RKO (cell line): ENCODE measurements around the gene PSMB9.
"Not testable (repeated sequence)": the region's sequence is repeated elsewhere in the genome, so short reads cannot be mapped to it uniquely, and the experiment has no call there.

Experiments
- DNase-seq: peaks from one replicate; pipeline ENCODE4 v3.0.0-alpha.2; 2016; ENCODE audit warnings: low spot score

PSMB9 gene

GRCh38 chr6:32853541-32854375 is at the start of gene PSMB9, which contains the start of gene TAP1:
Gene PSMB9 (plus strand): TSS chr6:32854192. CDS start chr6:32854230, 38 bp downstream.
Gene TAP1 (minus strand): TSS chr6:32853704. CDS start chr6:32853636, 68 bp downstream.
- DNase-seq: peak; percentile 93

- not testable (repeated sequence) for DNase-seq
Observed at GRCh38 chr6:32805404-32805803, 48.6 kb upstream of the PSMB9 start.

GRCh38 chr6:32807020-32807580 is 46.9 kb upstream of the PSMB9 start:
- no peak for DNase-seq

DNA sequence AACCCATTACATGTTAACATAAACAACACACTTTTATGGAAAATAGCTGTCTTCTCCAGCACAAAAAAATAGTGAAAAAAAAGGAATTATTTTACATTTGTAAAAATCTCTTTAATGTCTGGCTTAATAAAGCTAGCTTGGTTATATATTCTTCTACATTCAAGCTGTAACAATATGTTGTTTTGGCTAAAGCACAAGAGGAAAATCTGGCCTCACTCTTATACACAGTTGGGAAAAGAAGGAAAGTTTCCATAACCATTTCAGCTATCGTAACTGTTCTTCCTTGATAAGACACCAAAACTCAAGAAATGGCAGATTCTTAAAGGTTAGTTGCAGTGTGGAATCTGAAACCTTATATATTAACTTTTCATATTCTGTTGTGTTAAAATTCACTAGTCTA is 44.8 kb upstream of the PSMB9 start:
- no peak for DNase-seq

DNA sequence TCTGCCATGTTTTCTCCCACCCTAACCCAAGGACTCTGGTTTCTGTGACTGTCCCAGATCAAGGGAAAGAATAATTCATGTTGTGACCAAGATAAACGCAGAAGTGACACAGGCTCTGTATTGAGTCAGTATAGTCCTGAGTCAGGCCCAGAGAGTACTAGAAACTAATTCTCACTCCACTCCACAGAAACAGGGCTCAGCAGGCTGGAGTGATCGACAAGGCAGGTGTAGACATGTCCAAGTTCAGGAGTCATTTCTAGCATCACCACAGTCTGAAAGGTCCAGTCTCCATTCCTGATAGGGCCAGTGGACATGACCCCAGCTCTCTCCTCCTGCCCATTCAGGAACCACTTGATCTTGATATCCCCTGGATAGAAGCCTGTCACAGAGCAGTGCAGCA is 39.8 kb upstream of the PSMB9 start:
- no peak for DNase-seq

- DNase-seq: no peak
Observed at GRCh38 chr6:32815115-32815514, 38.9 kb upstream of the PSMB9 start.

GRCh38 chr6:32815996-32816395 is 38.0 kb upstream of the PSMB9 start:
- no peak for DNase-seq

DNA sequence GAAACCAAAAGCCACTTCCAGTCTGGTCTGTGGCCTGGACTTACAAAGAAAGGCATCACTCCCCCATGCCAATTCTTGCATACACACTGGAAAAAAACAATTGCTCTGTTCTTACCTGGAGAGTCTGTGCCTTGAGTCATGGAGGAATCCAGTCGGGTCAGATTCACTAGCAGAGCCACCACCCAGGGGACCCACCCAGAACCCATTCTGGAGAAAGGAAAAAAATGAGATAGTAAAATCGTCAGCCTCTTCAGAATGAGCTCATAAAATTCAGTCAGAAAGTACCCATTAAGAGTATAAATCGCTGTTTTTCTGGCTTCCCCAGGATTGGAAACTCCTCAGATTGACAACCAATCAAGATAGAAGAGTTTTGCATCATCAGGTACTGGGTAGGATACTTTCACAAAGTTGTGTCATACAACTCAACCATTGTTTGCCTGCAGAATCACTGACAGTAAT is 37.2 kb upstream of the PSMB9 start, which contains the start of gene HLA-DOB:
Gene HLA-DOB, minus strand, starts transcription at position 257 of the 459 bp plus-strand sequence. Its CDS starts 51 bp downstream, at position 206.
- no peak for DNase-seq

GRCh38 chr6:32818867-32819266 is 35.1 kb upstream of the PSMB9 start:
- no peak for DNase-seq

DNA sequence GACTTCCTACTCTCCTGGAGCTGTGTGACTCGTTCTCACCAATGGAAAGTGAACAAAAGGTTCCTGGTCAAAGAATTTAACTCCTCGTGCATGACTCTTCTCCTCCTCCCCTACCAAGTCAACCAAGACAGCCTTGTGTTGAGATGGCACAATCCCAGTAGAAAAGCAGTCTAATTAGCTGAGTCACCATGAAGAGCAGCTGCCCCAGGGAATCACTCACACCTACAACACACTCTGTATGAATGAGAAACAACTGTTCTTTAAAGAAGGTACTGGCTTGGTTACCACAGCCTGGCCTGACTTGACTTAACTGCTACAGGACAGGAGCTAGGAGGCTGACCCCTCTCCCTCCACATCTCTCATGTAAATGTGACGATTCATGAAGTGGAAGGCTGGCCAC is 34.3 kb upstream of the PSMB9 start:
- DNase-seq: peak; percentile 74

- DNase-seq: peak; percentile 59
Observed at GRCh38 chr6:32825966-32826365, 28.0 kb upstream of the PSMB9 start.

DNA sequence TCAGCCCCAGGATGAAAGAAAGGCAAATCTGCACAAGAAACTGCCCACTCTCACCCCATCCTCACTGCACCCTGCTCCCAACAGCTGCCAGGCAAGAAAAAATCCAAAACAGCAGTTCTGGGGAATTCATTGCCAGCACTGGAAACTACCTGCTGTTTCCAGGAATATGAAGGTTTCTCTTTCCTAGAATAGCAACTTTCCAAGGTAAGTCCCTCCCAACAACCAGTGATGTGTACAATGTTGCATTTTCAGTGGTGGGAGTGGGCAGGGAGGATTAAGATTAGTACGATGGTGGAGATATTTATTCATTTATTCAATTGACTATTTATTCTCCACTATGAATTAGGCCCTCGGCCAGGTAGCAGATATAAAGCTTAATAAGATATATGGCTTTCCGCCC is 27.0 kb upstream of the PSMB9 start:
- DNase-seq: no peak

DNA sequence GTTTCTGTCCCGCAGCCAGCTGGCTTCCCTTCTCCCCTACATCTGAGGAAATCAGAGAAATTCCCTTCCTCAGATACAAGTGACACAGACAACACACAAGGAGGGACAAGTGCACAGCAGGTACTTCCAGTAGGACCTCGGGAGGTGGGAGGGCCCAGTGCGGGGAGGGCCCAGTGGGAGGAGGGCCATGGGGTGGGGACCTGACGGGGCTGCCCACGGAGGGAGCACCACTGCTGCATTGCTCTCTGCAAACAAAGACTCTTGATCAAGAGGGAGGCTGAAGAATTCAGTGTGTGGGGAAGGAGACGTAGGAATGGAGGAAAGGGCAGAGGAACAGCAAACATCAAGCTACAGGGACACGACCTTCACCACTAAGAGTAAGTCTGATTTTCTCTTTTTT is 24.5 kb upstream of the PSMB9 start:
- DNase-seq: no peak

DNA sequence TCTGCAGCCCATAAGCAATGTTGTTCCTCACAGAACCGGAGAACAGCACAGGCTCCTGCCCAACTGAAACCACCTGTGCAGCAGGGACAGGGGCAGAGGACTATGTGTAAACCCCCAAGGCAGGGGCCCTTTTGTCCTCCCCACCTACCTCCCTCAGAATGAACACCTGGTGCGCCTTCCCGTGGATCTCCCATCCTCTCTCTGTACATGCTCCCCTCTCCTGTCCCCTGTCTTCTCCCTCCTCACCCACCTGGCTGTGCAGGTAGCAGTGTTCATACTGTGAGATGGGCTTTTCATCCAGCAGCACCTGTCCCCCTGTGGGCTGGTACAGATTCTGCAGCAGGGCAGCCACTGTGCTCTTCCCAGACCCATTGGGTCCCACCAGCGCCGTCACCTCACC is 24.0 kb upstream of the PSMB9 start:
- DNase-seq: no peak

DNA sequence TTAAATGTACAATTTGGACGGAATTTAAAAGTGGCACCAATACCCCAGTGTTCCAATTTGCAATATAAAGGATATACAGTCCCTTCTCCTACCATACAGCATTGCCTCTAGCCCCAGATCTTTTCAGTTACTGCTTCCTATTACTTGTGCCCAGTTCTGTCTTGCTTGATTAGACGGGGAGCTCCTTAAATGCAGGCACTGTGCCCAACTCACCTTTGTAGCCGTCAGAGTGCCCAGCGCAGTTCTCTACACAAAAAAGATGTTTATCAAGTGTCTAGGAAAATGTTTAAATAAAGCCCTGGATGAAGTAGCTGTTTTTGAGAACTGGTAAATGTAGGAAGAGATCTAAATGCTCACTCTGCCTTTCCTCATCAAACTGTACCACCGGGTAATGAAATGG is 23.1 kb upstream of the PSMB9 start:
- DNase-seq: no peak

DNA sequence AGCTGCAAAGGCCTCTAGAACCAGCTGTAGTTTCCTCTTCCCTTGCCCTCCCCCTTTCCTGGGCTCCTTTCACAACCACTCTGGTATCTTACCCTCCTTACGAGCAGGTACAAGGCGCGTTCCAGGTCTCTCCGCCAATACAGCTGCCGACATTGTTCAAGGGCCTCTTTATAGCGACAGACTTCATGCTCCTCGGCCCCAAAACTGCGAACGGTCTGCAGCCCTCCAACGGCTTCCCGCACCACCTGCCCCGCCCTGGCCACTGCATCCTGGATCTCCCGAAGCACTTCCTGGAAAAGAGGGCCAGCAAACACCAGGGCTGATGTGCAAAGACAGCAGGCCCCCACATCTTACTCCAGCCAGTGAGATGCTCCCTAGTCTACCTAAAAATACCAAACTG is 21.5 kb upstream of the PSMB9 start:
- DNase-seq: no peak

- DNase-seq: no peak
Observed at GRCh38 chr6:32833664-32834063, 20.3 kb upstream of the PSMB9 start.

- DNase-seq: no peak
Observed at GRCh38 chr6:32835167-32835893, 18.7 kb upstream of the PSMB9 start.

- no peak for DNase-seq
Observed at GRCh38 chr6:32836873-32837272, 17.1 kb upstream of the PSMB9 start.

GRCh38 chr6:32837651-32838113 is 16.3 kb upstream of the PSMB9 start:
- DNase-seq: peak; percentile 84

GRCh38 chr6:32838114-32838958 is 15.7 kb upstream of the PSMB9 start, which contains the start of gene TAP2:
Gene TAP2 (minus strand): TSS chr6:32838739. CDS start chr6:32838233, 506 bp downstream.
- DNase-seq: peak; percentile 93

DNA sequence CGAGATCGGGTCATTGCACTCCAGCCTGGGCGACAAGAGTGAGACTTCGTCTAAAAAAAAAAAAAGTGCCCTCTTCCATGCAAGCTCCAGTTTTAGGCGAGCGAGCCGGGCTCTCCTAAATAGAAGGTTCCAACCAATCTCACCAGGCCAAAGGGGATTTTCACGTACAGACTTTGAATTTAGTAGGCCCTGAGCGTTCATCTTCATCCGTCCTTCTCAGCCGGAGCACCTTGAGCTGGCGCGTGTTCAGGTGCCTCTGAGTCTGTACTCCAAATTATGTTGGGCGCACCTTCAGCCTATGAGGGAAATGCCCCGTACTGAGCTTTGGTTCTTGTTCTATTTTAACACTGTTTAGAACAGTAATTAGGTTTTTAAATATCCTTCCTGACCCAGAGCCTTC is 14.6 kb upstream of the PSMB9 start:
- DNase-seq: no peak
